Neural cell (in vitro differentiated cells): ENCODE measurements around the gene RAB11FIP4. TPM values are rescaled to one million over a fixed set of nuclear protein-coding genes. Genes with fewer than 3 reads are reported as not detected.

ENCODE experiments used
- H2AFZ ChIP-seq: fragments of 200-600, 300-800 bp; sonication (generic), shearing (Covaris generic); 2 replicates; pipeline ENCODE4 v1.6.0; 2014; ENCODE audit warnings: low read depth, mild to moderate bottlenecking, antibody characterized with exemption, low read length, moderate library complexity
- H3F3A ChIP-seq: fragments of 200-600 bp; shearing (Covaris generic); 2 replicates; pipeline ENCODE4 v1.6.1; 2016; ENCODE audit warnings: mild to moderate bottlenecking, moderate library complexity, mixed read lengths, antibody characterized with exemption, low read length; ENCODE audit not compliant: insufficient read depth, poor library complexity, severe bottlenecking
- H3K27ac ChIP-seq: fragments of 200-600, 300-800 bp; sonication (generic), shearing (Covaris generic); 2 replicates; pipeline ENCODE4 v1.5.1; 2014; ENCODE audit warnings: mild to moderate bottlenecking, low read length, moderate library complexity
- H3K27me3 ChIP-seq: fragments of 300-800, 200-600 bp; sonication (generic), shearing (Covaris generic); 2 replicates; pipeline ENCODE4 v1.6.0; 2014; ENCODE audit warnings: mild to moderate bottlenecking, low read depth, low read length, moderate library complexity; ENCODE audit not compliant: insufficient read depth
- H3K36me3 ChIP-seq: fragments of 300-800, 200-600 bp; sonication (generic), shearing (Covaris generic); 2 replicates; pipeline ENCODE4 v1.5.1; 2014; ENCODE audit warnings: mild to moderate bottlenecking, antibody characterized with exemption, low read length, moderate library complexity; ENCODE audit not compliant: insufficient read depth
- H3K4me2 ChIP-seq: fragments of 300-800, 200-600 bp; sonication (generic), shearing (Covaris generic); 2 replicates; pipeline ENCODE4 v1.6.0; 2014; ENCODE audit warnings: mild to moderate bottlenecking, low read length
- H3K4me3 ChIP-seq: fragments of 300-800, 200-600 bp; sonication (generic), shearing (Covaris generic); 2 replicates; pipeline ENCODE4 v1.5.1; 2014; ENCODE audit warnings: mild to moderate bottlenecking, low read length, moderate library complexity
- H3K79me2 ChIP-seq: fragments of 200-600 bp; shearing (Covaris generic); replicated peaks from 2 replicates; pipeline ENCODE4 v1.6.0; 2014; ENCODE audit warnings: mild to moderate bottlenecking, low read length, moderate library complexity; ENCODE audit not compliant: insufficient read depth
- H3K9ac ChIP-seq: fragments of 300-800, 200-600 bp; sonication (generic), shearing (Covaris generic); 2 replicates; pipeline ENCODE4 v1.6.1; 2016; ENCODE audit warnings: mild to moderate bottlenecking, low read length, mixed read lengths
- H3K9me2 ChIP-seq: fragments of 200-600 bp; shearing (Covaris generic); 2 replicates; pipeline ENCODE4 v1.6.1; 2016; ENCODE audit warnings: mild to moderate bottlenecking, low read length, mixed read lengths; ENCODE audit not compliant: insufficient read depth
- H3K9me3 ChIP-seq: fragments of 200-600, 300-800 bp; sonication (generic), shearing (Covaris generic); 2 replicates; pipeline ENCODE4 v1.6.1; 2016; ENCODE audit warnings: mild to moderate bottlenecking, mixed run types, low read length, moderate library complexity, mixed read lengths
- H4K20me1 ChIP-seq: fragments of 200-600 bp; shearing (Covaris generic); 2 replicates; pipeline ENCODE4 v1.6.1; 2016; ENCODE audit warnings: mild to moderate bottlenecking, mixed run types; ENCODE audit not compliant: insufficient read depth
- EP300 ChIP-seq: fragments of 450-650 bp; conservative IDR thresholded peaks from 2 replicates; pipeline ENCODE4 v1.6.1; 2014; ENCODE audit warnings: antibody characterized with exemption, mild to moderate bottlenecking, moderate library complexity; ENCODE audit not compliant: poor library complexity, severe bottlenecking
- EZH2 ChIP-seq: fragments of 200-600, 300-800 bp; shearing (Covaris generic), sonication (generic); IDR thresholded peaks from 2 replicates; pipeline ENCODE4 v1.6.1; 2014; ENCODE audit warnings: antibody characterized with exemption, low read length, borderline replicate concordance, mild to moderate bottlenecking; ENCODE audit not compliant: insufficient read depth, poor library complexity, severe bottlenecking
- MXI1 ChIP-seq: fragments of 450-650 bp; conservative IDR thresholded peaks from 2 replicates; pipeline ENCODE4 v1.6.1; 2014; ENCODE audit warnings: antibody characterized with exemption, mild to moderate bottlenecking; ENCODE audit not compliant: poor library complexity, severe bottlenecking
- POLR2AphosphoS5 ChIP-seq: IDR thresholded peaks from 2 replicates; pipeline ENCODE4 v1.6.1; 2012
- RAD21 ChIP-seq: fragments of 450-650 bp; conservative IDR thresholded peaks from 2 replicates; pipeline ENCODE4 v1.6.1; 2014; ENCODE audit warnings: antibody characterized with exemption, mild to moderate bottlenecking, moderate library complexity
- SMC3 ChIP-seq: fragments of 450-650 bp; conservative IDR thresholded peaks from 2 replicates; pipeline ENCODE4 v1.6.1; 2014; ENCODE audit warnings: antibody characterized with exemption, mild to moderate bottlenecking, moderate library complexity; ENCODE audit not compliant: poor library complexity
- TAF1 ChIP-seq: IDR thresholded peaks from 2 replicates; pipeline ENCODE4 v1.6.1; 2012; ENCODE audit warnings: low read depth
- polyA plus RNA-seq: library from polyadenylated mRNA; depleted of rRNA; stranded (reverse); fragments of >200 nt; gene quantifications from 2 replicates; pipeline ENCODE4 v1.2.3, GENCODE V29; 2014
- TF ChIP-seq, protein P1 (sequence below): IDR thresholded peaks from 2 replicates; pipeline ENCODE4 v1.6.1; 2012; ENCODE audit warnings: borderline replicate concordance
- TF ChIP-seq, protein P2 (sequence below): fragments of 450-650 bp; IDR thresholded peaks from 2 replicates; pipeline ENCODE4 v1.5.1; 2014; ENCODE audit warnings: antibody characterized with exemption, mild to moderate bottlenecking, moderate library complexity; ENCODE audit not compliant: poor library complexity, severe bottlenecking

RAB11FIP4 gene
- polyA plus RNA-seq, 1 donor from 2014 or later: 14.4 TPM

DNA sequence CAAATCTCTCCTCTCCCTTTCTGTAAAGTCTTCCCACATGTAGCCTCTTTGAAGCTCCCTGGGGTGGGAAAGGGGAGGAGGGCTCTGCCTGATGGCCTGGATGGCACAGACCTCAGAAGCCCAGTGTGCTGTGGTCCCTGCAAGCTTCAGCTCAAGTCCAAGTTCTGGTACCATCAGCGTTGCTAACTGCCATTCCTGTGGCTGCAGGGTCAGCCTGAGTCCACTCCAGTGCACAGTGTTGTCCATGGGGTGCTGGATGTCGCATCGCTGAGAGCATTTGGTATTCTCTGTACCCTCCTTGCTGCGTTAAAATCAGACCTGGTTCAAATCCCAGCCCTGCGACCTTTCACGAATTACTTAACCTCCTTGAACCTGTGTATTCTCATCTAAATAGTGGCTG lies 105.1 kb downstream of the RAB11FIP4 start:
- no peaks in the 10 kb centered on the region for H3K9me2 ChIP-seq
- H3F3A ChIP-seq: no peaks in the 10 kb centered on the region
- H3K27me3 ChIP-seq: no peaks in the 10 kb centered on the region
- H3K9ac ChIP-seq: no peak overlapping the region
- H4K20me1 ChIP-seq: no peaks in the 10 kb centered on the region
- no peak overlapping the region for H3K4me3 ChIP-seq
- no peak overlapping the region for H3K27ac ChIP-seq
- H3K9me3 ChIP-seq: no peaks in the 10 kb centered on the region
- H3K4me2 ChIP-seq: no peak overlapping the region
- H2AFZ ChIP-seq: no peak overlapping the region
- no peaks in the 10 kb centered on the region for H3K79me2 ChIP-seq
- no peak for TF ChIP-seq POLR2AphosphoS5
- TF ChIP-seq TAF1: no peak
- TF ChIP-seq, protein P1, sequence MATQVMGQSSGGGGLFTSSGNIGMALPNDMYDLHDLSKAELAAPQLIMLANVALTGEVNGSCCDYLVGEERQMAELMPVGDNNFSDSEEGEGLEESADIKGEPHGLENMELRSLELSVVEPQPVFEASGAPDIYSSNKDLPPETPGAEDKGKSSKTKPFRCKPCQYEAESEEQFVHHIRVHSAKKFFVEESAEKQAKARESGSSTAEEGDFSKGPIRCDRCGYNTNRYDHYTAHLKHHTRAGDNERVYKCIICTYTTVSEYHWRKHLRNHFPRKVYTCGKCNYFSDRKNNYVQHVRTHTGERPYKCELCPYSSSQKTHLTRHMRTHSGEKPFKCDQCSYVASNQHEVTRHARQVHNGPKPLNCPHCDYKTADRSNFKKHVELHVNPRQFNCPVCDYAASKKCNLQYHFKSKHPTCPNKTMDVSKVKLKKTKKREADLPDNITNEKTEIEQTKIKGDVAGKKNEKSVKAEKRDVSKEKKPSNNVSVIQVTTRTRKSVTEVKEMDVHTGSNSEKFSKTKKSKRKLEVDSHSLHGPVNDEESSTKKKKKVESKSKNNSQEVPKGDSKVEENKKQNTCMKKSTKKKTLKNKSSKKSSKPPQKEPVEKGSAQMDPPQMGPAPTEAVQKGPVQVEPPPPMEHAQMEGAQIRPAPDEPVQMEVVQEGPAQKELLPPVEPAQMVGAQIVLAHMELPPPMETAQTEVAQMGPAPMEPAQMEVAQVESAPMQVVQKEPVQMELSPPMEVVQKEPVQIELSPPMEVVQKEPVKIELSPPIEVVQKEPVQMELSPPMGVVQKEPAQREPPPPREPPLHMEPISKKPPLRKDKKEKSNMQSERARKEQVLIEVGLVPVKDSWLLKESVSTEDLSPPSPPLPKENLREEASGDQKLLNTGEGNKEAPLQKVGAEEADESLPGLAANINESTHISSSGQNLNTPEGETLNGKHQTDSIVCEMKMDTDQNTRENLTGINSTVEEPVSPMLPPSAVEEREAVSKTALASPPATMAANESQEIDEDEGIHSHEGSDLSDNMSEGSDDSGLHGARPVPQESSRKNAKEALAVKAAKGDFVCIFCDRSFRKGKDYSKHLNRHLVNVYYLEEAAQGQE: no peak
- TF ChIP-seq RAD21: no peak
- no peak for TF ChIP-seq EZH2
- TF ChIP-seq MXI1: no peak
- no peak for TF ChIP-seq SMC3
- TF ChIP-seq, protein P2, sequence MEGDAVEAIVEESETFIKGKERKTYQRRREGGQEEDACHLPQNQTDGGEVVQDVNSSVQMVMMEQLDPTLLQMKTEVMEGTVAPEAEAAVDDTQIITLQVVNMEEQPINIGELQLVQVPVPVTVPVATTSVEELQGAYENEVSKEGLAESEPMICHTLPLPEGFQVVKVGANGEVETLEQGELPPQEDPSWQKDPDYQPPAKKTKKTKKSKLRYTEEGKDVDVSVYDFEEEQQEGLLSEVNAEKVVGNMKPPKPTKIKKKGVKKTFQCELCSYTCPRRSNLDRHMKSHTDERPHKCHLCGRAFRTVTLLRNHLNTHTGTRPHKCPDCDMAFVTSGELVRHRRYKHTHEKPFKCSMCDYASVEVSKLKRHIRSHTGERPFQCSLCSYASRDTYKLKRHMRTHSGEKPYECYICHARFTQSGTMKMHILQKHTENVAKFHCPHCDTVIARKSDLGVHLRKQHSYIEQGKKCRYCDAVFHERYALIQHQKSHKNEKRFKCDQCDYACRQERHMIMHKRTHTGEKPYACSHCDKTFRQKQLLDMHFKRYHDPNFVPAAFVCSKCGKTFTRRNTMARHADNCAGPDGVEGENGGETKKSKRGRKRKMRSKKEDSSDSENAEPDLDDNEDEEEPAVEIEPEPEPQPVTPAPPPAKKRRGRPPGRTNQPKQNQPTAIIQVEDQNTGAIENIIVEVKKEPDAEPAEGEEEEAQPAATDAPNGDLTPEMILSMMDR: no peak
- TF ChIP-seq EP300: no peak
- no peaks in the 10 kb centered on the region for H3K36me3 ChIP-seq

DNA sequence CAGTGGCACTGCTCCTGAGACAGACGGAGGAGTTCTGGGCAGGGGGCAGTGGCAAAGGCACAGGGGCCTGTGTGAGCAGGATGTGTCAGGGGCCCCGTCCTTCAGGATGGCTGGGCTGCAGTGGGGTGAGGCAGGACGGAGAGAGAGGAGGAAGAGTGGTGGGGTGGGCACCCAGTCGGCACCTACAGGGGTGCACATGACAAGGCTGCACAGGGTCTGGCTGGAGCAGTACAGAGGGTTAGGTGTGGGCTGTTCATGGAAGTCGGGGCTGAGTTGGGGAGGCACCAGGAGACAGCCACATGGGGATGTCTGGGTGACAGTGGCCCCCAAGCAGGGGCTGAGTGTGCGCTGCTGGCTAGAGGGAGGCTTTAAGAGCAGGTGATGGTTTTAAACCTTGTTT lies 106.0 kb downstream of the RAB11FIP4 start:
- Histone ChIP-seq H3K79me2 (no peaks in the 10 kb centered on the region), H3K27ac (no peak overlapping the region)
- TF ChIP-seq, protein P1: no peak
- TF ChIP-seq RAD21 (no peak), EZH2 (no peak), EP300 (no peak), POLR2AphosphoS5 (no peak)
- TF ChIP-seq, protein P2: no peak

More for the DNA sequence above, 106.0 kb downstream of the RAB11FIP4 start:
- H3K9me3 ChIP-seq: no peaks in the 10 kb centered on the region
- no peaks in the 10 kb centered on the region for H3K27me3 ChIP-seq
- no peaks in the 10 kb centered on the region for H3K9me2 ChIP-seq
- H3F3A ChIP-seq: no peaks in the 10 kb centered on the region
- no peak overlapping the region for H2AFZ ChIP-seq
- no peaks in the 10 kb centered on the region for H3K36me3 ChIP-seq
- H3K9ac ChIP-seq: no peak overlapping the region
- H3K4me3 ChIP-seq: no peak overlapping the region
- no peaks in the 10 kb centered on the region for H4K20me1 ChIP-seq
- no peak overlapping the region for H3K4me2 ChIP-seq
